ENCODE data around the gene RTTN.

- TF ChIP-seq, protein P1, sequence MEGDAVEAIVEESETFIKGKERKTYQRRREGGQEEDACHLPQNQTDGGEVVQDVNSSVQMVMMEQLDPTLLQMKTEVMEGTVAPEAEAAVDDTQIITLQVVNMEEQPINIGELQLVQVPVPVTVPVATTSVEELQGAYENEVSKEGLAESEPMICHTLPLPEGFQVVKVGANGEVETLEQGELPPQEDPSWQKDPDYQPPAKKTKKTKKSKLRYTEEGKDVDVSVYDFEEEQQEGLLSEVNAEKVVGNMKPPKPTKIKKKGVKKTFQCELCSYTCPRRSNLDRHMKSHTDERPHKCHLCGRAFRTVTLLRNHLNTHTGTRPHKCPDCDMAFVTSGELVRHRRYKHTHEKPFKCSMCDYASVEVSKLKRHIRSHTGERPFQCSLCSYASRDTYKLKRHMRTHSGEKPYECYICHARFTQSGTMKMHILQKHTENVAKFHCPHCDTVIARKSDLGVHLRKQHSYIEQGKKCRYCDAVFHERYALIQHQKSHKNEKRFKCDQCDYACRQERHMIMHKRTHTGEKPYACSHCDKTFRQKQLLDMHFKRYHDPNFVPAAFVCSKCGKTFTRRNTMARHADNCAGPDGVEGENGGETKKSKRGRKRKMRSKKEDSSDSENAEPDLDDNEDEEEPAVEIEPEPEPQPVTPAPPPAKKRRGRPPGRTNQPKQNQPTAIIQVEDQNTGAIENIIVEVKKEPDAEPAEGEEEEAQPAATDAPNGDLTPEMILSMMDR (IDR thresholded peaks at IDR 0.05): no peak
- TF ChIP-seq POLR2A (IDR thresholded peaks at IDR 0.05; ENCODE audit: low read length): no peak
Observed at GRCh38 chr18:69958422-69958821, 247.1 kb downstream of the RTTN start.

Data from A549 (cell line).